SKM-1 (cell line): ENCODE measurements around the gene KLRG1.

Experiments used
- DNase-seq: peaks from one replicate; lab custom pipeline; 2025; ENCODE audit not compliant: unreplicated experiment; lab: John Stamatoyannopoulos, UW

Gene KLRG1

GRCh38 chr12:8985213-8985754, 4.1 kb upstream of the KLRG1 start:
- DNase-seq = no peak

GRCh38 chr12:8987163-8987562, 2.2 kb upstream of the KLRG1 start:
- DNase-seq = no peak

GRCh38 chr12:8987685-8988084, 1.7 kb upstream of the KLRG1 start:
- no peak for DNase-seq

- no peak for DNase-seq
These were observed 2.3 kb downstream of the KLRG1 start for GRCh38 chr12:8991371-8992345.

GRCh38 chr12:8993827-8994226, 4.5 kb downstream of the KLRG1 start:
- no peak for DNase-seq

GRCh38 chr12:8995021-8995775, 5.9 kb downstream of the KLRG1 start:
- DNase-seq = no peak

- DNase-seq = no peak
These were observed 7.5 kb downstream of the KLRG1 start for GRCh38 chr12:8996682-8997405.

GRCh38 chr12:9001233-9001632, 11.9 kb downstream of the KLRG1 start:
- DNase-seq = no peak

GRCh38 chr12:9002335-9002734, 13.0 kb downstream of the KLRG1 start:
- DNase-seq = no peak

- no peak for DNase-seq
These were observed 33.2 kb downstream of the KLRG1 start for GRCh38 chr12:9022592-9022991.

- no peak for DNase-seq
These were observed 35.2 kb downstream of the KLRG1 start for GRCh38 chr12:9024512-9024911.

- DNase-seq = no peak
These were observed 38.1 kb downstream of the KLRG1 start for GRCh38 chr12:9027161-9028059.

GRCh38 chr12:9030776-9031175, 41.4 kb downstream of the KLRG1 start:
- no peak for DNase-seq

GRCh38 chr12:9032202-9032964, 43.0 kb downstream of the KLRG1 start:
- DNase-seq = no peak

- no peak for DNase-seq
These were observed 44.0 kb downstream of the KLRG1 start for GRCh38 chr12:9033265-9033887.

- no peak for DNase-seq
These were observed 44.7 kb downstream of the KLRG1 start for GRCh38 chr12:9034095-9034494.

- no peak for DNase-seq
These were observed 46.9 kb downstream of the KLRG1 start for GRCh38 chr12:9036227-9036626.

- no peak for DNase-seq
These were observed 48.1 kb downstream of the KLRG1 start for GRCh38 chr12:9037431-9037830.

- DNase-seq = no peak
These were observed 50.1 kb downstream of the KLRG1 start for GRCh38 chr12:9039397-9039977.
